ENCODE measurements around the gene BPIFB3. TPM values are rescaled to one million over a fixed set of nuclear protein-coding genes. Genes with fewer than 3 reads are reported as not detected.
"Not testable (repeated sequence)": the region's sequence is repeated elsewhere in the genome, so short reads cannot be mapped to it uniquely, and the experiment has no call there.

Gene BPIFB3
- total and polyA plus RNA-seq, 2 donors from 2014 or later, result not detected

DNA sequence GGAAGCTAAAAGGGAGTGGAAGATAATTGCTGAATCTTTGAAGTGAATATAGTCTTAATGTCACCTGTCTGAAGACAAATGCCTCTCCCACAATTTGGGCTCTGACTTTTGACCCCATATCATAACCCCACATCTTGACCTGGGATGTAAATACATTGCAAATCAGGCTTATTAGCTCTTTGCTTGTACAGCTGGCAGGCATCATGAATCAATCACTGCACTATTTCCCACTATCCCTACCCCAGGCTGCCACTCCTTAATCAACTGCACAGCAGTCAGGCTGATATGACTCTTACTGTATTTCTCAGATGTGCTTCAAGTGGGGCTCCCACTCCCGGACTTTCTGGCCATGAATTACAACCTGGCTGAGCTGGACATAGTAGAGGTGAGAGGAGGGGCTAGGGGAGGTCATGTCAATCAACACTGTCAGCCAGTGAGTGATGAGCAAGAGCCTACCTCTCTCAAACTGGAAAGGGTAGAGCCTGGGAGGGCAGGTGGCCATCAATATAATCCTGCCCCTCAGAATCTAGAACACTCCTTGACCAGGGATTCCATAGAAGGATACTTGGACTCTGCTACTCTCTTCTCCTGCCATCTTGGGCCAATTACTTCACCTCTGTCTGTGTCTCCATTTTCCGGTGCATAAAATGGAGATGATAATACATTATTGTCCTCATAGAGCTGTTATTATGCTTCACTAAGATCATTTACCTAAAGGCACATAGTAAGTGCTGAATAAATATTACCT is 10.5 kb upstream of the BPIFB3 start:
- FAIRE-seq (no peak), DNase-seq (no peak)
- Histone ChIP-seq H3K27ac (ENCODE audit: low read depth in 2 of 2, low read length in 2 of 2) (no peak overlapping the region), H3K4me3 (ENCODE audit: low read length in 3 of 3) (no peak overlapping the region), H3K36me3 (ENCODE audit: control insufficient read depth in 2 of 3, insufficient read depth in 3 of 3, low read length in 3 of 3) (no peaks in the 10 kb centered on the region), H3K4me1 (ENCODE audit: control insufficient read depth in 2 of 3, insufficient read depth in 2 of 3, low read depth in 1 of 3, low read length in 3 of 3) (no peaks in the 10 kb centered on the region), H3K9ac (ENCODE audit: low read length in 3 of 3) (no peak overlapping the region), H3K27me3 (ENCODE audit: control insufficient read depth, insufficient read depth, low read length) (no peaks in the 10 kb centered on the region), H3K9me3 (ENCODE audit: control insufficient read depth in 2 of 3, insufficient read depth in 1 of 3, low read length in 3 of 3) (peaks cover 0 to 12% (median 0%) of the 10 kb centered on the region in 3 donors)
- TF ChIP-seq, protein P1, sequence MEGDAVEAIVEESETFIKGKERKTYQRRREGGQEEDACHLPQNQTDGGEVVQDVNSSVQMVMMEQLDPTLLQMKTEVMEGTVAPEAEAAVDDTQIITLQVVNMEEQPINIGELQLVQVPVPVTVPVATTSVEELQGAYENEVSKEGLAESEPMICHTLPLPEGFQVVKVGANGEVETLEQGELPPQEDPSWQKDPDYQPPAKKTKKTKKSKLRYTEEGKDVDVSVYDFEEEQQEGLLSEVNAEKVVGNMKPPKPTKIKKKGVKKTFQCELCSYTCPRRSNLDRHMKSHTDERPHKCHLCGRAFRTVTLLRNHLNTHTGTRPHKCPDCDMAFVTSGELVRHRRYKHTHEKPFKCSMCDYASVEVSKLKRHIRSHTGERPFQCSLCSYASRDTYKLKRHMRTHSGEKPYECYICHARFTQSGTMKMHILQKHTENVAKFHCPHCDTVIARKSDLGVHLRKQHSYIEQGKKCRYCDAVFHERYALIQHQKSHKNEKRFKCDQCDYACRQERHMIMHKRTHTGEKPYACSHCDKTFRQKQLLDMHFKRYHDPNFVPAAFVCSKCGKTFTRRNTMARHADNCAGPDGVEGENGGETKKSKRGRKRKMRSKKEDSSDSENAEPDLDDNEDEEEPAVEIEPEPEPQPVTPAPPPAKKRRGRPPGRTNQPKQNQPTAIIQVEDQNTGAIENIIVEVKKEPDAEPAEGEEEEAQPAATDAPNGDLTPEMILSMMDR (IDR thresholded peaks at IDR 0.05; ENCODE audit: borderline replicate concordance, extremely low read depth, insufficient read depth), result no peak
- intact Hi-C loops (cut with DNase I), result no loop called here

DNA sequence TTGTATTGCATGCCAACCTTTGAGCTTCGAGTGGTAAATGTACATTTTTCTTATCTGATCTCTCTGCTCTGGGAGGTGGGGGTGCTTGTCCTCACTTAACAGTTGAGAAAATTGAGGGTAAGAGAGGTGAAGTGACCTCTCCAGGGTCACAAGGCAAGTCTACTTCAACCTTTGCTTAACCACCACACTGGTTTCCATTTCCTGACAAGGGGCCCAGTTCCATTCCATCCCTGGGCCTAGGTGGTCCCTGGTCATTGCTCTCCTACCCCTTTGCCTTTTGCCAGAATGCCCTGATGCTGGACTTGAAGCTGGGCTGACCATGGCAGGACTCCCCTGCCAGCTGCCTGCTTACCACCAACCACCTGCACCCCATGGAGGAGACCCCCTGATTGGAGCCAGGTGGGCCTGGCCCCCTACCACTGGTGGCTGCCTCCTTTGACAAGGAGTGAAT is 9.9 kb upstream of the BPIFB3 start:
- Histone ChIP-seq H3K9me3 (ENCODE audit: control insufficient read depth in 2 of 3, insufficient read depth in 1 of 3, low read length in 3 of 3) (peaks cover 0 to 12% (median 0%) of the 10 kb centered on the region in 3 donors), H3K4me3 (ENCODE audit: low read length in 3 of 3) (no peak overlapping the region), H3K27me3 (ENCODE audit: control insufficient read depth, insufficient read depth, low read length) (no peaks in the 10 kb centered on the region), H3K9ac (ENCODE audit: low read length in 3 of 3) (no peak overlapping the region), H3K36me3 (ENCODE audit: control insufficient read depth in 2 of 3, insufficient read depth in 3 of 3, low read length in 3 of 3) (no peaks in the 10 kb centered on the region), H3K27ac (ENCODE audit: low read depth in 2 of 2, low read length in 2 of 2) (no peak overlapping the region), H3K4me1 (ENCODE audit: control insufficient read depth in 2 of 3, insufficient read depth in 2 of 3, low read depth in 1 of 3, low read length in 3 of 3) (no peaks in the 10 kb centered on the region)
- FAIRE-seq (no peak), DNase-seq (no peak)
- TF ChIP-seq, protein P1 (IDR thresholded peaks at IDR 0.05; ENCODE audit: borderline replicate concordance, extremely low read depth, insufficient read depth), result no peak
- intact Hi-C loops (cut with DNase I), result no loop called here

DNA sequence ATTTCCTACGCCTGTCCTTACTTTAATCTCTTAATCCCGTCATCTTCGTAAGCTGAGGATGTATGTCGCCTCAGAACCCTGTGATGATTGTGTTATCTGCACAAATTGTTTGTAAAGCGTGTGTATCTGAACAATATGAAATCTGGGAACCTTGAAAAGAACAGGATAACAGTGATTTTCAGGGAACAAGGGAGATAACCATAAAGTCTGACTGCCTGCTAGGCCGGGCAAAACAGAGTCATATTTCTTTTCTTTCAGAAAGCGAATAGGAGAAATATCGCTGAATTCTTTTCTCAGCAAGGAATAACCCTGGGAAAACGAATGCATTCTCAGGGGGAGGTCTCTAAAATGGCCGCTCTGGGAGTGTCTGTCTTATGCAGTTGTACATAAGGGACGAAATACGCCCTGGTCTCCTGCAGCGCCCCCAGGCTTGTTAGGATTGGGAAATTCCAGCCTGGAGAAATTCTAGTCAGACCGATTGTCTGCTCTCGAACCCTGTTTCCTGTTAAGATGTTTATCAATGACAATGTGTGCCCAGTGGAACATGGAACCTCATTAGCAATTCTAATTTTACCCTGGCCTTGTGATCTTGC is 8.5 kb upstream of the BPIFB3 start:
- H3K4me1 ChIP-seq (ENCODE audit: control insufficient read depth in 2 of 3, insufficient read depth in 2 of 3, low read depth in 1 of 3, low read length in 3 of 3); H3K4me3 ChIP-seq (ENCODE audit: low read length in 3 of 3); H3K36me3 ChIP-seq (ENCODE audit: control insufficient read depth in 2 of 3, insufficient read depth in 3 of 3, low read length in 3 of 3); intact Hi-C loops (cut with DNase I); H3K9ac ChIP-seq (ENCODE audit: low read length in 3 of 3); H3K27ac ChIP-seq (ENCODE audit: low read depth in 2 of 2, low read length in 2 of 2); FAIRE-seq; H3K27me3 ChIP-seq (ENCODE audit: control insufficient read depth, insufficient read depth, low read length); DNase-seq: not testable (repeated sequence)
- peaks cover 0 to 12% (median 0%) of the 10 kb centered on the region in 3 donors for H3K9me3 ChIP-seq (ENCODE audit: control insufficient read depth in 2 of 3, insufficient read depth in 1 of 3, low read length in 3 of 3)

DNA sequence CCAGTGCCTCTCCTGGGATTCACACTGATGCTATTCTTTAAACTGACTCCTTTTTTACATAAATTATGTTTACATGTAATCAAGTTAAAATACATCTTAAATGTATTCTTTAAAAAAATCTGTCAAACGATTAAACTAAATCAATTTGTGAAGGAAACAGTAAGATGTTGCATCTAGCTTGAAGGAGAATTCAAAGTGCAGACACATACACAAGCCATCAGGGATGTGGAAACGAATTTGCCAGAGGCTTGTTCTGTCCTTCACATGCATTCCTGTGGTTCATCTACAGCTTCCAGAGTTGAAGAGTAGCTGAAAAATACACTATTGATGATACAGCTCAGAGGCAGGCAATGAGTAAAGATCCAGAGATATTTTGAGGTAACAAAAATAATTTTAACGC is 7.3 kb upstream of the BPIFB3 start:
- intact Hi-C loops (cut with DNase I), result no loop called here

More for the DNA sequence above, 7.3 kb upstream of the BPIFB3 start:
- H3K9me3 ChIP-seq (ENCODE audit: control insufficient read depth in 2 of 3, insufficient read depth in 1 of 3, low read length in 3 of 3), result peaks cover 0 to 12% (median 0%) of the 10 kb centered on the region in 3 donors
- H3K4me3 ChIP-seq (ENCODE audit: low read length in 3 of 3), result no peak overlapping the region
- no peak overlapping the region for H3K27ac ChIP-seq (ENCODE audit: low read depth in 2 of 2, low read length in 2 of 2)
- H3K9ac ChIP-seq (ENCODE audit: low read length in 3 of 3), result no peak overlapping the region
- no peaks in the 10 kb centered on the region for H3K4me1 ChIP-seq (ENCODE audit: control insufficient read depth in 2 of 3, insufficient read depth in 2 of 3, low read depth in 1 of 3, low read length in 3 of 3)
- H3K27me3 ChIP-seq (ENCODE audit: control insufficient read depth, insufficient read depth, low read length), result no peaks in the 10 kb centered on the region
- no peaks in the 10 kb centered on the region for H3K36me3 ChIP-seq (ENCODE audit: control insufficient read depth in 2 of 3, insufficient read depth in 3 of 3, low read length in 3 of 3)
- DNase-seq (no peak), FAIRE-seq (no peak)
- TF ChIP-seq, protein P1 (IDR thresholded peaks at IDR 0.05; ENCODE audit: borderline replicate concordance, extremely low read depth, insufficient read depth), result no peak
